ENCODE measurements around the gene FAM72A. TPM values are rescaled to one million over a fixed set of nuclear protein-coding genes. Genes with fewer than 3 reads are reported as not detected.
A peak's percentile ranks its signal among the peaks of the same experiment; 100 is the strongest.
"Not testable (repeated sequence)": the region's sequence is repeated elsewhere in the genome, so short reads cannot be mapped to it uniquely, and the experiment has no call there.

The FAM72A gene
- 1 to 10 TPM in 1 of 2 experiments, not detected in 1; 1.1 TPM for total RNA-seq
- polyA plus RNA-seq, result under 1 TPM in 2 of 3 donors, not detected in 1; 0.28 to 0.38 TPM
- 0 to 0.42 (median 0.18) reads per million in 6 experiments for total RNA-seq

DNA sequence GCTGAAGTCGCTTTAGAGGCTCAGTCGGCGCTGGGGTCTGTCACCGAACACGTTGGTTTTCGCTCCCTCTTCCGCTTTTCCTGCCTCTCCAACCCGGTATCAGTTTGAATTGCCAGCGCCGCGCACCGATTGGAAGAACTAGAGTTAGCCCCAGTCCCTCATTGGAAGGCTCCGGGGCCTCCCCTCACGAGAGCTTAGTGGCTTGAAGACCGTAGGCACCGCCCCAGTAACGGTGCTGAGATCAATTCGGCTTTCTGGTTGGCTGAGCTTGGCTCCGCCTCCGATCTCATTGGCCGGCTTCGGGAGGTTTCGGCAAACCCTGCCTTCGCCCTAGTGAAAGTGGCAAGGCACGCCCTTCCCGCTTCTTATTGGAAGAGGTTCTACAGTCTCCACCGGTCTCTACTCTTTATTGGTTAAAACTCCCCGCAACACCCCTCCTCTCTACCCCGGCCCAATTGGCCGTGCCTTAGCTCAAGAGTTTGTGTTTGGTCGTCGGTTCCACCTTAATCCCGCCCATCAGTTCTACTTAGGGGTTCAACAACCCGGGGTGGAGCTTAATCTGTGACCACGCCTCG, at the start of gene FAM72A:
Gene FAM72A (minus strand): TSS at position 51 of the 575 bp plus-strand sequence. CDS start 814 bp downstream, outside the sequence.
- Mint-ChIP-seq H3K27ac (peak within 1 kb of the TSS in 4 of 10 donors; percentile 3 to 91 (median 54)), H3K4me3 (peak within 1 kb of the TSS; percentile 71 to 87 (median 80))
- H3K4me1 Mint-ChIP-seq, H3K9me3 Mint-ChIP-seq, H3K36me3 Mint-ChIP-seq, H3K27me3 Mint-ChIP-seq, POLR2A ChIA-PET: not testable (repeated sequence)
- peak; percentile 86 to 88 for ATAC-seq
- peak; percentile 78 to 99 (median 98) for DNase-seq

DNA sequence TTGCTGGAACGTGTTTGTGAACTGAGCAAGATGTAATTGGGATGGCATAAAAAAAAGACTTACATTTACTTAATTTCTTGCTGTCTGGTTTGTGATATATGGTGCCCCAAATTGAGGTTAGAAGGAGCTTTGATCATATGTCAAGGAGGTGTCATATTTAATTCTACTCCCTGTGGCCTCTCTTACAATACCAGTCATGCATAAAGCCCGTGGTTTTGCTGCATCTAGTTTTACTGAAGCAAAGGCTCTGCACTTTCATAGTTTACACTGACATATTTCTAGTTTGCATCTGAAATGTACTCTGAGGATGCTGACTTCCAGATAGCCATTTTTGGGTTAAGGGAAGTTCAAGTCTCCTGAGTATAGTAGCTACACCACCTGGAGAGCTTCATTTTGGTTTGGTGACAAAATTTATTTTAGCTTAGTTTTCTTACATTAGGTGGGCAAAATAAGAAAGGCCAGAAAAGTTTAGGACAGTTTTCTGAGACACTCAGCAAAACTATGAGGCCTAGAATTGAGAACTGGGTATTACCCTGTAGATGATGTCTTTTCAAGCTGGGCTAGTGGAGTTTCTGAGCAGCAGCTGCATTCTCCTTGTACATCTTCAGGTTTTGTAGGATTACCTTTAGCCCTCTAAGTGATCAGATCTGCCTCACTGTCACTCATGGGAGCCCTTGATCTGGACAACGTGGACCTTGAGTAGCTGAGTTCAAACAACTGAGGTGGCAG, 48.5 kb upstream of the FAM72A start:
- DNase-seq, H3K36me3 Mint-ChIP-seq, H3K9me3 Mint-ChIP-seq, ATAC-seq, H3K27me3 Mint-ChIP-seq, H3K4me3 Mint-ChIP-seq, POLR2A ChIA-PET, H3K27ac Mint-ChIP-seq: not testable (repeated sequence)
- H3K4me1 Mint-ChIP-seq, result peaks cover 0 to 11% (median 2%) of the 10 kb centered on the region in 4 donors

DNA sequence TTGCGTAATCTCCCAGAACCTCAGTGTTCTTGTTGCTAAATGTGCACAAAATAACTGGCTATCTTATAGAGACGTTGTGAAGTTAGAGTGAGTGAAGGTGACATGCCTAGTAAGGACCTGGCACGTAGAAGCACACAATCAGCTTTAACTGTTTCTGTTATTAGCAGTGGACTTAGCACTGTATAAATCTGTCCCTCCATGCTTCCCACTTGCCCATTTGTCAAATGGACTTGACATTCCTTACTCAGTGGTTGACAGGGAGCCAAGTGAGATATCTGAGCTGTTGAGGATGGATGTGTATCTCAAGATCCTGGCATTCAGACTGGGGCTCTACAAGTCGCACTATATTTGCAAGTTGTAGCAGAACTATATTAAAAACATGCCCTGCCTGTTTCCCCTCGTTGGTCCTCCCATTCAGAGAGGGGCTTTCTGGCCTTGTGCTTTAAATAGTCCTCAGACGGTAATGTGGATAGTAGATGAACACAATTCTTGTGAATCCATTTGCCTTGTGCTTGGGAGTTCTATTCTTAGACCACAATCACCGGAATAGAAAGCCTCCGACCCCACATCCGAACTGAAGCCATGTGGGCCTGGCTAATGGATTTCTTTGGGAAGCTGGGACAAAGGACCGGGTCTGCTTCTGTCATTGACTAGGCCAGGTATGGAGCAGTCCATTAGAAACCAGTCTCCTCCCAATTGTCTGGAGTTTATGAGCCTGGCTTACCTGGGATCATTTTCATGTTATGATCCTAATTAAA, 43.7 kb upstream of the FAM72A start:
- DNase-seq, H3K27ac Mint-ChIP-seq, H3K27me3 Mint-ChIP-seq, H3K36me3 Mint-ChIP-seq, H3K4me1 Mint-ChIP-seq, ATAC-seq, H3K9me3 Mint-ChIP-seq, POLR2A ChIA-PET, H3K4me3 Mint-ChIP-seq: not testable (repeated sequence)

DNA sequence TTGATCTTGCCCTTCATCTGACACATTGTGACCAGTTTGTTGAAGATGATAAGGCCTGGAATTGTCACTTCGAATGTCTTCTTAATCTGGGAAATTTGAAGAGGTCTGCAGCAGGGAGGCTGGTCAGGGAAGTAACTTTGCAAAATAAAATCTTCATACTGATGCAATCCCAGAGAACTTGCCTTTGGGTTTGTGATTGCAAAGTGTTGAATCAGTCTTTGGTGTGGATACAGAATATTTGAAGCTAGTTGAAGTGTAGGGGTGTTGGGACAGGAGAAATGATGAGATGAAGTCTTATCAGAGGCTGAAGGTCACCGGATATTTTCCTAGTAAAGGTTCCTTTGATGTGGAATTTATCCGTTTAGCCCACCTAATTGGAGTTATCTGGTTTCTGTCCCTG, 42.8 kb upstream of the FAM72A start:
- H3K4me3 Mint-ChIP-seq, POLR2A ChIA-PET, H3K9me3 Mint-ChIP-seq, H3K36me3 Mint-ChIP-seq, DNase-seq, ATAC-seq, H3K4me1 Mint-ChIP-seq, H3K27me3 Mint-ChIP-seq, H3K27ac Mint-ChIP-seq: not testable (repeated sequence)

DNA sequence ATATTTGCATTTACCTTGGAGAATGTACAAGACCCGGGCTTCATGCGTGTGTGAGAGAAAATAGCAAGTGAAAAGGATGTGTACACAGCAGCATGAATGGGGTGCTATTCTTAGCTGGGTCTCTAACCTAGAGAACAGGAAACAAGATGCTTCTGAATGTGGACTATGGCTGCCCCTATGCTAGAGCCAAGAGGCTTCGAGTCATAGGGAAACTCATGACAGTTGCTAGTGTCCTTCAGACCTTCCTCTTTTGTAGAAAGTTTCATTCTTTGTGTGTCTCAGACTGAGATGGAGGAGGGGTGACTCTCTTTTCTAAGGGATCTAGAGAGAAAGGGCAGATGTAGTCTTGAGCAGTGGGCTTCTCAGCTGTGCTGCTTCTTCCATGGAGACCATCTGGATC, 40.7 kb upstream of the FAM72A start:
- H3K4me1 Mint-ChIP-seq, H3K27me3 Mint-ChIP-seq, DNase-seq, H3K27ac Mint-ChIP-seq, H3K4me3 Mint-ChIP-seq, H3K9me3 Mint-ChIP-seq, POLR2A ChIA-PET, H3K36me3 Mint-ChIP-seq: not testable (repeated sequence)
- peak; percentile 22 to 59 for ATAC-seq

DNA sequence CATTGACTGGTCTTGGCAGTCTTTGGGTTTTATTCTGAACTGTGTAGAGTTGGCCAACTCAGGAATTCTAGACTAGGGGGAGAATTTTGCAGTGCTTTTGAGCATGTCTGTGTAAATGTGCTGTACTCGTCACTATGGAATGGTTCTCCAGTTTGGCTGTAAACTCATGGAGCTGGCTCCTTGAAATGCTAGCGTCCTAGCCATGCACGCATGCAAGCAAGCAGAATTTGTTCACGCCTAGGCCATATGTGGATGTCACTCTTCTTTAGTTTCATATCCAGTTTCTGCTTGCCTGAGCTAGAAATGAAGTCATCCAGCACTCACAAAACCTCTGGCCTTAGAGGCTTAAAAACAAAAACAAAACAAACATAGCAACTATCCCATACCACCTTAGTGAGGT, 37.6 kb upstream of the FAM72A start:
- ATAC-seq, result peak in 1 of 2 donors; percentile 20
- not testable (repeated sequence) for H3K9me3 Mint-ChIP-seq

DNA sequence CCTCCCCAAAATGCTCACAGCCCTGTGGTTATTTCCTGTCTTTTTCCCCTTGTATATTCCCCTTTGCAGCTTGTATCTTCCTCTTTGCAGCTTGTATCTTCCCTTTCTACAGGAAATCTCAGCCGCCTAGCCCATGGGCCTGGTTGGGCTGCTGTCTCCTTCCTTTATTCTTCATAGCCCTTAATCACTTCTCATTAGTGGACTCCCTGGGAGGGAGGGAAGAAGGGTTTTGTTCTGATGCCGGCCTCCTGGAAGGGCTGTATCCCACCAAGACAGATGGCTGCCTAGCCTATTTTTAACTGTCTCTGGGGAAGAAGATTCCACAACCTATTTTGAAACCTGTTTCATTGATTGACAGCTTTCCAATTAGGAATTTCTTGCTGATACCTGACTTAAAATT, 32.6 kb upstream of the FAM72A start:
- not testable (repeated sequence) for H3K36me3 Mint-ChIP-seq, H3K27me3 Mint-ChIP-seq, DNase-seq

More for the DNA sequence above, 37.6 kb upstream of the FAM72A start:
- DNase-seq, H3K4me3 Mint-ChIP-seq, H3K27me3 Mint-ChIP-seq, H3K36me3 Mint-ChIP-seq, H3K27ac Mint-ChIP-seq, POLR2A ChIA-PET, H3K4me1 Mint-ChIP-seq: not testable (repeated sequence)

DNA sequence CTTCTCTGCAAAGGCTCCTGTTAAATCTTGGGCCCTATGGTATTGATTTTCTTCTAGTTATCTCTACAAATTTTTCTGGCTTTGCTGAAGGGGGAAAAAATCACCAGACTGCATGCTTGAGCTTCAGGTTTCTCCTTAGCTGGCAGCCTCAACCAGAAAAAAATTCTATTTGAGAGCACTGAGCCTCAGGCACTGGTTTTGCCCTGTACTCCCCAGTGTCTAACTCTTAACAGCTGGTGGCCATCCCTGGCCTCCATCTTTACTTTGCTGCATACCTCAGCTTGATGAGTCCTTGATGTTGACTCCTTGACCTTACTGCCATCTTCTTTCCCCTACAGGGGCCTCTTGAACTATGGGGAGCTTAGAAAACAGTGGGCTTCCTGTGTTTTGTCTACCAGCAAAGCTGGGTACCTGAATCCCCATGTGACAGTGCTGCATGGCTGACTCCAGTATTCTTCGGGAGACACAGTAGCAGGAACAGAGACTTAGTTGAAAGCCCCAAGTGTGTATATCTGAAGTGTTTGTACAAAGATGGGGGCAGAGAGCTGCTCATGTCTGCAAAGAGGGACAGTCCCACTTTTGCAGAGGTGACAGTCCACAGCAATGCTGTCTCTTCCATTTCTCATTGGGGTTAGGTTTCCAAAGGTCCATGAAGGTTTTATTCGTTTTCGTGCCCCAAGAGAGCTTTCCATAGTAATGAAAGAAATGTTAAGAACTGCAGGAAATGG, 31.7 kb upstream of the FAM72A start:
- H3K4me1 Mint-ChIP-seq, H3K36me3 Mint-ChIP-seq, H3K27ac Mint-ChIP-seq, POLR2A ChIA-PET, H3K4me3 Mint-ChIP-seq, H3K9me3 Mint-ChIP-seq, H3K27me3 Mint-ChIP-seq, DNase-seq, ATAC-seq: not testable (repeated sequence)

More for the DNA sequence above, 32.6 kb upstream of the FAM72A start:
- H3K4me1 Mint-ChIP-seq, H3K27ac Mint-ChIP-seq, POLR2A ChIA-PET, H3K9me3 Mint-ChIP-seq, H3K4me3 Mint-ChIP-seq, ATAC-seq: not testable (repeated sequence)

DNA sequence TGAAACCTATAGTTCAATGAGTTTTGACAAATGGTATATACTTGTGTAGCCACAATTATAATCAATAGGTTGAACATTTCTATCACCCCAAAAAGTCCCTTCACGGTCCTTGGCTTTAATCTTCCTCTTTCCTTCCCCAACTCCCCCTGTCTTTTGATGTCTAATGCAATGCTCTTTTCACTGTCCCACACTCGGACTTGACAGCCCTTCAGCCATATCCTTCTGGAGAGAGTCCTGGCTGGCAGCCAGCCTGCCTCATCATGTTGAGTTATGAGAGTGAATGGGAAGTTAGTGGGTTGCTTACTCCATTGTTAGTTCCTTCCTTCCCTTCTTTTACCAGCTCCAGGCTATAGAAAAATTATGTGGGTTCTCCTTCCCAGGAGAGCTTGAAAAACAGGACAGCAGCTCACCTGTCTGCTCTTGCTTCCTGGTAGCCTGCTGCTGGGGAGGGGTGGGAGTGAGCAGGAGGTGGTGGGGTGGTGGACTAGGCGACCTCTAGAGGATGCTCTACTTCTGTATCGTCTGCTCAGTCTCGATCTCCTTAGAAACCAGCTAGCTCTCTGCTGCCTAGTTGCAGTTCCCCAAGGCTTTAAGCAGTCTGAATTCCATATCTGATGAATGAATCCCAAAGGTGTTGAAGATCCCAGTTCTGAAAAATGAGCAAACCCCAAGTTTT, 30.5 kb upstream of the FAM72A start:
- DNase-seq, H3K27me3 Mint-ChIP-seq, H3K4me3 Mint-ChIP-seq, H3K27ac Mint-ChIP-seq, H3K9me3 Mint-ChIP-seq, H3K36me3 Mint-ChIP-seq, POLR2A ChIA-PET, H3K4me1 Mint-ChIP-seq: not testable (repeated sequence)
- ATAC-seq, result peak; percentile 58 to 61

DNA sequence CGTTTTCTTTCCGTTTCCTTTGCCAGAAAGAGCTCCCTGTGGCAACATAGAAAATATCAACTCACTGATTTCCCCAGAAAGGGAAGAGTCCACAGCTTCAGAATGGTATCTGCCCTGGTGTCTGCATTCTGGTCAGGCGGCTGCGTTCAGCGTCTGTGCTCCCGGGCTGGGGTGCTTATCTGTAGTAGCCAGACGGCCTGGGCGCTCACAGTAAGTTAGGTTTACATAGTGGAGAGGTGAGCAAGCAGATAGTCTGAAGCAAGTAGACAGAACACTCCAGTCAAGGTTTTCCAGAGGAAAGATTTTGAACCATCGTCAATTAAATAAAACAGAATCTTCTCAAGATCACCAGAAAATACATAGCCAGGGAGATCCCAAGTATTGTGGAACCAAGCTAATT, 29.4 kb upstream of the FAM72A start:
- POLR2A ChIA-PET, ATAC-seq, H3K27ac Mint-ChIP-seq, H3K9me3 Mint-ChIP-seq, H3K4me1 Mint-ChIP-seq, H3K4me3 Mint-ChIP-seq, DNase-seq, H3K36me3 Mint-ChIP-seq, H3K27me3 Mint-ChIP-seq: not testable (repeated sequence)

DNA sequence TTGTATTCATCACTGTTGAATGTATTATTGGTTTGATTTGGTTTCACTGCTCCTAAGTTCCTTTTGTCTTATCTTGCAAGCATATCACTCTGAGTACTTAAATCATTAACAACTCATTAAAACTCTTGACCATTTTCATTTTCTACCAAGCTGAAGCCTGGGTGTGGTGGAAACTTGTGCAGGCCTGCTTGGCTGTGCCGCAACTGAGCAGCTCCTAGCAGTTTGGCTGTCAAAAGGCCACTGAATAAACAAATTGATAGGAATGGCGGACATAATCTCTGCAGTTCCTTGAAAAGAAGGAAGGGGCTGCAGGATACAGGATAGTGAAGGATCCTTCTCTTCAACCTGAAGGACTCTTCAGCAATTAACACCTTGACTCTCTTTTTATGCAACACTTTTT, 26.6 kb upstream of the FAM72A start:
- H3K36me3 Mint-ChIP-seq, ATAC-seq, H3K27ac Mint-ChIP-seq, H3K27me3 Mint-ChIP-seq, POLR2A ChIA-PET, H3K4me3 Mint-ChIP-seq, DNase-seq, H3K4me1 Mint-ChIP-seq, H3K9me3 Mint-ChIP-seq: not testable (repeated sequence)

DNA sequence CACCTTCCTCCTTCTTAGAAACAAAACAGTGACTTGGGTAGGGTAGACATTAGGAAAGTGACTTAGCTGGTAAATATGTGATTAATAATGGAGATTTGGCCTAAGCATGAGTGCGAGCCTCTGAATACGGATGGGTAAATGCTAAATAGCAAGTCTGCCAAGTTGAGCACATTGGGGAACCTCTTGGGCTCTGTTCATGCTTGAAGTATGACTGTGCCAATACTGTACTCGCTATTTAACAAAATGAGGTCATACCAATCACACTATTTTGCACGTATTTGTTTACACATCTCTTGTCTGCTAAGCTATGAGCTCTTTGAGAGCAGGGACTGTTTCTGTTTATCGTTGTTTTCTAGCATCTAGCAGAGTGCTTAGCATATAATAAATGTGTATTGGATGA, 24.2 kb upstream of the FAM72A start:
- H3K9me3 Mint-ChIP-seq, H3K36me3 Mint-ChIP-seq, ATAC-seq, H3K27ac Mint-ChIP-seq, H3K27me3 Mint-ChIP-seq, POLR2A ChIA-PET, H3K4me1 Mint-ChIP-seq, H3K4me3 Mint-ChIP-seq, DNase-seq: not testable (repeated sequence)

Measured in naive thymus-derived CD8-positive, alpha-beta T cell (primary cell).